ENCODE data around the gene RAB35.

The RAB35 gene

GRCh38 chr12:120103371-120103770, 13.2 kb downstream of the RAB35 start:
- DNase-seq (ENCODE audit: low spot score): no peak

DNA sequence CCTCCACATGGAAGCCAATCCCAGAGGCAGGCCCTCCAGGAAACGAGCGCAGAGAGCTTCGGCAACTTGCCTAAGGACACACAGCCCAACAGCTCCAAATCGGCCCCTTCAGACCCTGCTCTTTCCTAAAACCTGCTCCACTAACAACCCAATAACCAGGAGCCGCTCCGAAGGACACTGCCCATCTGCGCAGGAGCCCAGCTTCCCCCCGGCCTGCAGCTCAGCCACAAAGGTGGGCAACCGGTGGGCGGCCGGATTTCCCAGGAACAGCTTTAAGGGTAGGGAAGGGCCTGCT, 13.6 kb downstream of the RAB35 start:
- no peak for DNase-seq (ENCODE audit: low spot score)

- no peak for DNase-seq (ENCODE audit: low spot score)
Observed at GRCh38 chr12:120102189-120103043, 14.1 kb downstream of the RAB35 start.

DNA sequence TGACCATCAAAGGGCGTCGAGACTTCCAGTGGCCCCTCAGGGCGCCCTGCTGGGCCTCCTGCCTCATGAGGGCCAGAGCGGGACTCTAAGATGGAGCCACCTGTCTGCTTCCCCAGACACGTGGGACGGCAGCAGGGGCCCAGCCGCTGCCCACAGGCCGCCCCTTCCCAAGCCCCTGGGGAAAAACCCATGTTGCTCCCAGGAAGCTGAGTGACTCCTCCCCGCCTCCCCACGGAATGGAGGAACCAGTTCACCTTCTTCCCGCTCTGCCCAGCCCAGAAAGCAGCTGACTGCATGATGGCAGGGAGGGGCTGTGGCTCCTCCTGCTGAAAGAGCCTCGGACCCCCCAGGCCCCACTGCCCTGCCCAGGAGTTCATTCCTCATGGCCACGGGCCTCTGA, 14.9 kb downstream of the RAB35 start:
- DNase-seq (ENCODE audit: low spot score): no peak

DNA sequence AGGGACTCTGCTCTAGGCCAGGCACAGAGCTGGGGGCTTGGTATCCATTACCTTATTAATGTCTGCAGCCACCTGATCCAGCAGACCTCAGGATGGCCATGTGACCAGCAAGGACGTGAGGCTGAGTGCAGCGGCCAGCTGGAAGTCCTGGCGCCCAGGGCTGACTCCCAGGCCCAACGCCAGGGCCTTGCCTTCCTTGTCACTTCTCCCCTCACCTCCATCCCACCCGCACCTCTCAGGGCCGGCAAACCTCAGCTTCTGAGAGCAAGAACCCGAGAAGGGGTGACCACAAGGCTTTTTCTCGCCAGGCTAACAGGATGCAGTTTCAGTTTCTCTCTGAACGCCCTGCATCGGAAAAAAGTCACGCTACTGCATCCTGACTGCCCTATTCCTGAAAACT, 15.4 kb downstream of the RAB35 start:
- no peak for DNase-seq (ENCODE audit: low spot score)

DNA sequence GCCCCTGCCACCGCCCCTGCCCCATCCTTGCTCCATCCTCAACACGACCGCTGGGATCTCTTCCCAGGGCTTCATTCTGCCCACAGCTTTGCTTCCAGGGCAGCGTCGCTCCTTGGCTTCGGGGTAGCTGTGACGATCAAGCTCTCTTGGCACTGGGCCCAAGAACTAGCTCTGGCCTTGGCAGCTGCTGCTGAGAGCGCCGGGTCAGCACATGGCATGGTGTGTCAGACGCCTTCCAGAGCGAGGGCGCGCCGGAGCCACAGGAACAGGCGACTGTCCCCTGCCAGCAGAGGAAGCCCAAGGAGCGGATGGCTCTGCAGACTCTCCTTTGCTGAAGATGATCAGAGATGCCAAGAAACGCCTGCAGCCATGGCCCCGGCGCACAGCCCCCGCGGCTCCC, 15.9 kb downstream of the RAB35 start:
- no peak for DNase-seq (ENCODE audit: low spot score)

DNA sequence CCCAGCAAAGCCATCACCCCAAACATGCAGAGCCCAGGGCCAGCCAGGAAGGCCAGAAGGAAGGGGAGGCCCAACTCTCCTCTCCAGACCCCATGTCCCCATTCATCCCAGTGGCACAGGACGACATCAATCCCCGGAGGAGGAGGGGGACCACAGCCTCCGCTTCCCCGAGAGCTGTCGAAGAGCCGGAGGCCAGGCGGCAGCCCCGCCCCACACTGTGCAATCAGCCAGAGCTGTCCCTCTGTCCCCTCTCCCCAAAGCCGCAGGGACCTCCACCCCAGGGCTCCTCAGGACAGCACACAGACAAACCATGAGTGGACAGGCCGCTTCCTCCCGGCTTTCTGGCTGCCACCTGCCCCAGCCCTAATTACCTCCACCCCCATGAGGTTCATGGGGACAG, 16.8 kb downstream of the RAB35 start:
- no peak for DNase-seq (ENCODE audit: low spot score)

- DNase-seq (ENCODE audit: low spot score): no peak
Observed at GRCh38 chr12:120098756-120099470, 17.6 kb downstream of the RAB35 start.

GRCh38 chr12:120096671-120097202, 19.8 kb downstream of the RAB35 start:
- DNase-seq (ENCODE audit: low spot score): no peak

DNA sequence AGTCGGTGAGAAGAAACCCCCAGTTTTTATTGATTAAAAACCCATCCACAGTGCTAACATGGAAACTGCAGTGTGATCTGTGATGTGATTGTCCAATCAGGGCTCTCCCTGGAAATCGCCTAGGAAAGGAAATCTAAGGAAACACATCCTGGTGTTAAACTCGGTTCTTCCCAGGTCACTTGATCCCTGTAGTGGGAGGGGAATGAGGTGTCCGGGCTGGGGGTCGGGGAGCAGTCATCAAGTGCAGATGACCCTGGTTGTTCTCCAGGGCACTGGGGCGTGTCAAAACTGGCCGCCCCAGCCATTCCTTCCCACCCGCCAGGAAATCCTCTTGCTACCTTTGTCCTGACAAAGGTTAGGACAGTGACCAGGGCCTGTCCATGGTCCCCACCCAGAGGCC, 20.8 kb downstream of the RAB35 start:
- DNase-seq (ENCODE audit: low spot score): no peak

- DNase-seq (ENCODE audit: low spot score): no peak
Observed at GRCh38 chr12:120095331-120095730, 21.2 kb downstream of the RAB35 start.

- DNase-seq (ENCODE audit: low spot score): no peak
Observed at GRCh38 chr12:120094485-120094884, 22.1 kb downstream of the RAB35 start.

DNA sequence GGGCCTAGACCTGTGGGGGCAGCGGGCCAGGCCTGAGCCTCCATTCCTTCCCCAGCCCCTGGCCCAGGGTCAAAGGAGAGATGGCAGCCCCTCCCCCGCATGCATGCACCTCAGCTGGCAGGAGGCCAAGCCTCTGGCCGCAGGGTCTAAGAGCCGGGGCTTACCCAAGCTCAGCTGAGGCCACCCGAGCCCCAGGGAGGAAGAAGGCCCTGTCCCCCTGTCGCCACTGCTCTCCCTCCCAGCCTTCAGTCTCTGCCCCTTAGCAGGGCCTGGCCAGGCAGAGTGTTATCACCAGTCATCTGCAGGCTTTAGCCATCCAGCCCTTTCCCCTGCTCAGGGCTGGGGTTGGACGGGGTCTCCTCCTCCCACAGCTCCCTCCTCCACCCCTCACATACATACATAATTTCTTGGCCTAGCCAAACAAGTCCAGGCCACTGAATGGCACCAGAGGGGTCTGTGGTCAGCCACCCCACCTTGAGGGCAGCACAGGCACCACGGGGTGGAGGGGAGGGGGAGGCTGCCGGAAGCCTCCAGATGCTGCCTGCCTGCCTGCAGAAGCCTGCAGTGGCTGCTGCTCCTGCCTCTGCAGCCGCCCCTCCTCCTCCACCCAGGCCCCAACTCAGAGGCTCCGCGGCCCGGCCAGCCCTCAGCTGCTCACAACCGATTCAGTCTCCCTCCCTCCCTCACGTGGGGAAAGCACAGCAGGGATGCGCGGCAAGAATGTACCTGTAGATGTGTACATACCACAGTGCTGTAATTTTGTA, 22.8 kb downstream of the RAB35 start:
- DNase-seq (ENCODE audit: low spot score): peak; percentile 85

DNA sequence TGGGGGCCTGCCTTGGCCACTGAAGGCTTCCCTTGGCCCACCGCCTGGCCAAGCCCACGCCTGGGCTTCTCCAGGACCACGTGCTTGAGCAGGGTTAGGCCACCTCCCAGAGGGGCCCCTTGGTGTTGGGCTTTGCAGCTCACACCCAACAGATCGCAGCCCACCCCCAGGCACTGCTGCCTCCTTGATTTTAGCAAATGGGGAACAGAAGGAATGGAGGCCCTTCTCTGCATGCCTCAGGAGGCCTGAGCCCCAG, 23.3 kb downstream of the RAB35 start:
- no peak for DNase-seq (ENCODE audit: low spot score)

- DNase-seq (ENCODE audit: low spot score): no peak
Observed at GRCh38 chr12:120092551-120093335, 23.8 kb downstream of the RAB35 start.

DNA sequence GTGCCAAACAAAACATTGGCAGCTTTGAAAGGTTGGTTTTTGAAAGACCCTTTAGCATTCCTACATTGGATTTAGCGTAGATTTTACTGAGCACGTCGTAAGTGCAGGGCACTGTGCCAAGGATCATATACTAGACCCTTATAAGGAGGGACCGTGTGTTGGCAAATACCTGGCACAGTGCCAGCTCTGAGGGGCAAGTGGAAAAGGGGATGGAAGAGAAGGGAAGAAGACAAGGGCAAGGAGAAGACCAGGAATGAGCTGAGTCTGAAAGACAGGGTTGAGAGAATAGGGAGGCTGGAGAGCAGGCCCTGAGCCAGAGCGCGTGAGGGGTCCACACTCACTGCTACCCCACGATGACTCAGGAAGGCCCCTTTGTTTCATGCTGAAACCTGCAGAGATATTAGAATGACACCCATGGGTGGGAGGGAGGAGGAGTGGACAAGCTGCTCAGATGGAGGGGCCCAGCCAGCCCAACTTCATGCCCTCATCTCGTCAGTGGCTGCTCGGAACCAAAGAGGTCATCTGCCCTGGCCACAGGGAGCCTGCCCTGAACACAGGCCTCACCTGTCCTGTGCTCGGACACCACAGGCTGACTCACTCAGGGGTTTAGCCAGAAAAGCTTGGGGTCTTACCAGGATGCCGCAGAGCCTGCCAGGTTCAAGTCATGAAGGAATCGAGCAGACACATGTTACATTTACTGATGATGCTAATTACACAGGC, 25.0 kb downstream of the RAB35 start:
- no peak for DNase-seq (ENCODE audit: low spot score)

GRCh38 chr12:120090626-120091295, 25.8 kb downstream of the RAB35 start:
- DNase-seq (ENCODE audit: low spot score): no peak

GRCh38 chr12:120090206-120090605, 26.3 kb downstream of the RAB35 start:
- DNase-seq (ENCODE audit: low spot score): no peak

DNA sequence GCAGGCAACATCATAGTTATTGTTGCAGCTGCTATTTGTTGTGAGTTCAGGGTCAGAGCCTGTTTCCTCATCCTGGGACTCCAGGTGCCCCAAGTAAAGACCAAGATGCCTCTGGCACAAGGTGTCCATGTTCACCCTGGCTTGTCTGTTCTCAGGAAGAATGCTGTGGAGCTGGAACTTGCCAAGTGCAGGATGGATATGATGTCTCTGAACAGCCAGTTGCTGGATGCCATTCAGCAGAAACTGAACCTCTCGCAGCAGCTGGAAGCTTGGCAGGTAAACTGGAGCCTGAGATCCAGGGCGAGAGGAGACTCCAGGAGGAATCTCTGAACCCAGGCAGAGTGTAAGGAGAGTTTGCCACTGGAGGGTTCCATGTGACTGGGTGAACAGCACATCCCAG, 26.8 kb downstream of the RAB35 start:
- no peak for DNase-seq (ENCODE audit: low spot score)

GRCh38 chr12:120089105-120089504, 27.4 kb downstream of the RAB35 start:
- DNase-seq (ENCODE audit: low spot score): no peak
